Testis (tissue), 2 donors: ENCODE data around the gene TRAF7.

Experiments used
- POLR2A ChIP-seq: fragments of 450-650 bp; IDR thresholded peaks from one replicate; pipeline ENCODE4 v1.6.1; 2017; ENCODE audit warnings: antibody characterized with exemption, mild to moderate bottlenecking, moderate library complexity
- TF ChIP-seq, protein P1 (sequence below), 3 experiments: fragments of 450-650 bp in 2 of 3; fragments of 200-600 bp in 1 of 3; sonication (generic) in 1 of 3; IDR thresholded peaks; one replicate each; pipeline ENCODE4 v1.5.1; 2016 to 2019; ENCODE audit warnings: antibody characterized with exemption in 3 of 3, mild to moderate bottlenecking in 2 of 3, moderate library complexity in 1 of 3

DNA sequence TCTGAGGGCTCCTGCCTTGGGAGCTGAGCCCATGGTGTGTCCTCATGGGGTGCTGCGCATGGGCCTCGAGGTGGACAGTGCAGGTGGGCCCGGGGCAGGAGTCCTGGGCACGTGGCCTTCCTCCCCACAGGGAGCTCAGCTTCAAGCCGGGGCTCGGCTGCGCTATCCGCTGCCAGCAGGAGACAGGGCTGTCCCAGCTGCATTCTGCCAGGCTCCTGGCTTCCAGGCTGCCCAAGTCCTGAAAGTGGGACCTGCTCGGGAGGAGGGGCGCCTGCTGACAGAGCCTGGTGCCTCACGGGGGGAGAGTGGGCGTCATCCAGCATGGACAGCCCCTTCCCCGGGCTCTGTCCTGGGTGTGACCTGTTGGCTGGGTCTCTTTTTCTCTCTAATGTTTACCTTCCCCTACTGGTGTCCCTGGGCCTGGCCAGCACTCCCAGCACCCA is 7.1 kb downstream of the TRAF7 start:
- TF ChIP-seq, protein P1, sequence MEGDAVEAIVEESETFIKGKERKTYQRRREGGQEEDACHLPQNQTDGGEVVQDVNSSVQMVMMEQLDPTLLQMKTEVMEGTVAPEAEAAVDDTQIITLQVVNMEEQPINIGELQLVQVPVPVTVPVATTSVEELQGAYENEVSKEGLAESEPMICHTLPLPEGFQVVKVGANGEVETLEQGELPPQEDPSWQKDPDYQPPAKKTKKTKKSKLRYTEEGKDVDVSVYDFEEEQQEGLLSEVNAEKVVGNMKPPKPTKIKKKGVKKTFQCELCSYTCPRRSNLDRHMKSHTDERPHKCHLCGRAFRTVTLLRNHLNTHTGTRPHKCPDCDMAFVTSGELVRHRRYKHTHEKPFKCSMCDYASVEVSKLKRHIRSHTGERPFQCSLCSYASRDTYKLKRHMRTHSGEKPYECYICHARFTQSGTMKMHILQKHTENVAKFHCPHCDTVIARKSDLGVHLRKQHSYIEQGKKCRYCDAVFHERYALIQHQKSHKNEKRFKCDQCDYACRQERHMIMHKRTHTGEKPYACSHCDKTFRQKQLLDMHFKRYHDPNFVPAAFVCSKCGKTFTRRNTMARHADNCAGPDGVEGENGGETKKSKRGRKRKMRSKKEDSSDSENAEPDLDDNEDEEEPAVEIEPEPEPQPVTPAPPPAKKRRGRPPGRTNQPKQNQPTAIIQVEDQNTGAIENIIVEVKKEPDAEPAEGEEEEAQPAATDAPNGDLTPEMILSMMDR (IDR thresholded peaks at IDR 0.05) = no peak
- TF ChIP-seq POLR2A = no peak
